BJ (cell line): Measurements from ENCODE around the gene ADAMTS17. TPM values are rescaled to one million over a fixed set of nuclear protein-coding genes. Genes with fewer than 3 reads are reported as not detected.
"Not testable (repeated sequence)": the region's sequence is repeated elsewhere in the genome, so short reads cannot be mapped to it uniquely, and the experiment has no call there.

Source experiments
- CTCF ChIA-PET: fragments of 350-600 bp; formaldehyde crosslinking; extraction: SDS; loops from one replicate; lab custom pipeline; 2021; ENCODE audit warnings: antibody characterized with exemption, inconsistent platforms; lab: Yijun Ruan, JAX
- POLR2A ChIA-PET: fragments of 300-600 bp; sonication (Branson Sonifier 250); formaldehyde crosslinking; extraction: SDS; loops from one replicate; lab custom pipeline; 2021; ENCODE audit warnings: antibody characterized with exemption; lab: Charles Lee
- DNase-seq: peaks from one replicate; pipeline ENCODE4 v3.0.0-alpha.2; 2011; ENCODE audit warnings: low read depth
- H3K27me3 ChIP-seq: 2 replicates; pipeline ENCODE4 v1.6.0; 2011; ENCODE audit warnings: low read length; ENCODE audit not compliant: control insufficient read depth, insufficient read depth
- H3K36me3 ChIP-seq: 2 replicates; pipeline ENCODE4 v1.5.1; 2011; ENCODE audit warnings: low read length; ENCODE audit not compliant: control insufficient read depth, insufficient read depth
- H3K4me3 ChIP-seq: 2 replicates; pipeline ENCODE4 v1.5.1; 2011; ENCODE audit warnings: low read depth, mild to moderate bottlenecking, control low read depth, low read length
- polyA plus RNA-seq: library from polyadenylated mRNA; depleted of rRNA; stranded (reverse); fragments of >200 nt; gene quantifications from 2 replicates; pipeline ENCODE4 v1.2.3, GENCODE V29; 2011
- TF ChIP-seq, protein P1 (sequence below): IDR thresholded peaks from 2 replicates; pipeline ENCODE4 v1.5.1; 2011; ENCODE audit warnings: low read depth, mild to moderate bottlenecking, control low read depth, inconsistent platforms, low read length, moderate library complexity; ENCODE audit not compliant: insufficient read depth

Gene ADAMTS17
- polyA plus RNA-seq, 1 experiment, result not detected

DNA sequence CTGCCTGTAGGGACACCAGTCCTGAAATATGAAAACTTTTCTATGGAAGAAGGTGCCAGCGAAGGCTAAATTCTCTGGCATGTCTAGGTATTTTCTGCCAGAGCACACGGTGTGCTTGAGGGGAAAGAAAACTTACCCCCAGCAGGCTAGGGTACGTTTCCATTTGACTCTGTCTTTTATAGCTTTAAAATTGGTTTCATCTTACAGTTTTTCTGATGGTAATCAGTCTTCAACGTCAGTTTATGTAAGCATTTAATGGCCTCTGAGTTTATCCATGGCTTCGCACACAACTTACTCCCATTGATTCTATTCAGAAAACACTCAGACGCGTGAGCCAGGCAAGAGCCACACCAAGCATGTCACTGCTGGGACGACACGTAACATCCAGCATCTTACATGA lies 249.7 kb downstream of the ADAMTS17 start:
- POLR2A ChIA-PET, result no interaction called here
- CTCF ChIA-PET, result no interaction called here

DNA sequence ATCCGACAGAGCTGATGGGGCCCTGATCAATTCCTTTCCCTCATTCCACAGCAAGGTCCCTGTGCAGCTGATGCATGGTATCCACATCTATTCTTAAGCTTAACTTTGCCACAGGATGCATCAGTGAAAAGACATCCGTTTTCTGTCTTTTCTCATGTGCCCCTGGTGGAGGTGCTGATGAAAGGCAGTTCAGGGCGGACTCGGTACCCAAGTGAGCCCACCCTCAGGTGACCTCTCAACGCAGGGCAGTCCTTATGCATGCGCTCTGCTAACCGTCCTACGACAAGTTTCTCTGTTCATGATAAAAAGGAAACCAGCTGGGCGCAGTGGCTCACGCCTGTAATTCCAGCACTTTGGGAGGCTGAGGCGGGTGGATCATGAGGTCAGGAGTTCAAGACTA lies 251.4 kb downstream of the ADAMTS17 start:
- POLR2A ChIA-PET, result no interaction called here
- TF ChIP-seq, protein P1, sequence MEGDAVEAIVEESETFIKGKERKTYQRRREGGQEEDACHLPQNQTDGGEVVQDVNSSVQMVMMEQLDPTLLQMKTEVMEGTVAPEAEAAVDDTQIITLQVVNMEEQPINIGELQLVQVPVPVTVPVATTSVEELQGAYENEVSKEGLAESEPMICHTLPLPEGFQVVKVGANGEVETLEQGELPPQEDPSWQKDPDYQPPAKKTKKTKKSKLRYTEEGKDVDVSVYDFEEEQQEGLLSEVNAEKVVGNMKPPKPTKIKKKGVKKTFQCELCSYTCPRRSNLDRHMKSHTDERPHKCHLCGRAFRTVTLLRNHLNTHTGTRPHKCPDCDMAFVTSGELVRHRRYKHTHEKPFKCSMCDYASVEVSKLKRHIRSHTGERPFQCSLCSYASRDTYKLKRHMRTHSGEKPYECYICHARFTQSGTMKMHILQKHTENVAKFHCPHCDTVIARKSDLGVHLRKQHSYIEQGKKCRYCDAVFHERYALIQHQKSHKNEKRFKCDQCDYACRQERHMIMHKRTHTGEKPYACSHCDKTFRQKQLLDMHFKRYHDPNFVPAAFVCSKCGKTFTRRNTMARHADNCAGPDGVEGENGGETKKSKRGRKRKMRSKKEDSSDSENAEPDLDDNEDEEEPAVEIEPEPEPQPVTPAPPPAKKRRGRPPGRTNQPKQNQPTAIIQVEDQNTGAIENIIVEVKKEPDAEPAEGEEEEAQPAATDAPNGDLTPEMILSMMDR, result no peak
- no peaks in the 10 kb centered on the region for H3K36me3 ChIP-seq
- H3K27me3 ChIP-seq, result no peaks in the 10 kb centered on the region
- DNase-seq, result no peak
- CTCF ChIA-PET, result no interaction called here
- H3K4me3 ChIP-seq, result no peak overlapping the region

More for the DNA sequence above, 249.7 kb downstream of the ADAMTS17 start:
- Histone ChIP-seq H3K27me3 (no peaks in the 10 kb centered on the region), H3K36me3 (no peaks in the 10 kb centered on the region), H3K4me3 (no peak overlapping the region)
- TF ChIP-seq, protein P1, result no peak
- no peak for DNase-seq

DNA sequence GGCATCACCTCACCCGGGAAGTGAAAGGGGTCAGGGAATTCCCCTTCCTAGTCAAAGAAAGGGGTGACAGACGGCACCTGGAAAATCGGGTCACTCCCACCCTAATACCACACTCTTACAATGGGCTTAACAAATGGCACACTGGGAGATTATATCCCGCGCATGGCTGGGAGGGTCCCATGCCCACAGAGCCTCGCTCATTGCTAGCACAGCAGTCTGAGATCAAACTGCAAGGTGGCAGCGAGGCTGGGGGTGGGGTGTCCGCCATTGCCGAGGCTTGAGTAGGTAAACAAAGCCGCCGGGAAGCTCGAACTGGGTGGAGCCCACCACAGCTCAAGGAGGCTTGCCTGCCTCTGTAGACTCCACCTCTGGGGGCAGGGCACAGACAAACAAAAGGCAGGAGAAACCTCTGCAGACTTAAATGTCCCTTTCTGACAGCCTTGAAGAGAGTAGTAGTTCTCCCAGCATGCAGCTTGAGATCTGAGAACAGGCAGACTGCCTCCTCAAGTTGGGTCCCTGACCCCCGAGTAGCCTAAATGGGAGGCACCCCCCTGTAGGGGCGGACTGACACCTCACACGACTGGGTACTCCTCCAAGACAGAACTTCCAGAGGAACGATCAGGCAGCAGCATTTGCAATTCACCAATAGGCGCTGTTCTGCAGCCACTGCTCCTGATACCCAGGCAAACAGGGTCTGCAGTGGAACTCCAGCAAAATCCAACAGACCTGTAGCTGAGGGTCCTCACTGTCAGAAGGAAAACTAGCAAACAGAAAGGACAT lies 257.5 kb downstream of the ADAMTS17 start:
- DNase-seq, H3K27me3 ChIP-seq, H3K36me3 ChIP-seq, POLR2A ChIA-PET, CTCF ChIA-PET, H3K4me3 ChIP-seq: not testable (repeated sequence)

DNA sequence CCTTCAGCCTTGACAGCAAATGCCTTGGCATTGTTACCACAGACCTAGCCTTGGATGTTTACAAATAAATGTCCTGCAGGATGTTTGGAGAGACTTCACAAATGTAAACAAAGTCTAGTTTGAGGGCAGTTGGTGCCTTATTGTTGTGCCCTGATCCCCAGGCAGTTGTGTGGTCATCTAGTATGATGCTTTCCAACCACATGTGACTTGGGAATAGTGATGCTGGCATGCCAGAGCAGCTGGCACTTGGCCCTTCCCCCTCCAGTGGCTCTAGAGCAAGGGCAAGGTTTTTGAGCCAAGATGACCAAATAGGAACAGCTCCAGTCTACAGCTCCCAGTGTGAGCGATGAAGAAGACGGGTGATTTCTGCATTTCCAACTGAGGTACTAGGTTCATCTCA lies 258.2 kb downstream of the ADAMTS17 start:
- Histone ChIP-seq H3K36me3 (no peaks in the 10 kb centered on the region), H3K4me3 (no peak overlapping the region), H3K27me3 (no peaks in the 10 kb centered on the region)
- no peak for DNase-seq
- TF ChIP-seq, protein P1, result no peak
- ChIA-PET CTCF (no interaction called here), POLR2A (no interaction called here)

DNA sequence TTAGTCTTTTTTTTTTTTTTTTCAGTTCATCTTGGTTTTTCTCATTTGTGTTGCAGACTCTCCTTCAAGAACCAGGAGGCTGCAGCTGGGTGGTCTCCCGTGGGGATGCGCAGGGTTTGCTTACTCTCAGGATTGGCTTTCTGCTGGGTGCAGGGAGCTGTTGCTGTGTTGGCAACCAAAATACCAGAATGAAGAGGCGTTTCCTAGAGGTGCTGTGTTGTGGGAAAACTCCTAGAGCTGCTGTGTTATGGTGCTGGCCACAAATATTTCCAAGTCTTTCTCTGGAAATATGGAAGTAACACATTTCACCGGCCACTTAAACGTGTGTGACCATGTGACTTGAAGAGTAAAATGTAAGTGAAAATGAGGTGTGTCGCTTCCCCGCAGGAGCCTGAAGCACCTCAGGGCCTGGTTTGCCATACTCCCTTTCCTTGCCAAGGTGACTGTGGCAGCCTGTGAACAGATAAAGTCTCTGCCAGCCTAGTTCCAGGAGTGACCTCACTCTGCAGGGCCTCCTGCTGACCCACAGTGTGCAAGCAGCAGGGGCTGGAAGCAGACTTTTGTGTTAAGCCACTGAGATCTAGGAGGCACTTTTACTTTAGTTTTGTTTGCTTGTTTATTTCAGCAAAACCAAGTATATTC lies 258.9 kb downstream of the ADAMTS17 start:
- Histone ChIP-seq H3K4me3 (no peak overlapping the region), H3K27me3 (no peaks in the 10 kb centered on the region), H3K36me3 (no peaks in the 10 kb centered on the region)
- no peak for DNase-seq
- ChIA-PET CTCF (no interaction called here), POLR2A (no interaction called here)
- TF ChIP-seq, protein P1, result no peak
